T-cell (primary cell): ENCODE measurements around the gene NRXN2. TPM values are rescaled to one million over a fixed set of nuclear protein-coding genes. Genes with fewer than 3 reads are reported as not detected.
"Not testable (repeated sequence)": the region's sequence is repeated elsewhere in the genome, so short reads cannot be mapped to it uniquely, and the experiment has no call there.

Experiments
- ATAC-seq, 4 experiments: fragments of 200-7000 bp in 3 of 4; fragments of 150-1000 bp in 1 of 4; cut with Tn5 transposase; replicated peaks in 1 of 4; 1 replicate in 3 of 4; 2 replicates in 1 of 4; pipeline ENCODE4 v1.10.0; 2021; ENCODE audit warnings: moderate library complexity in 3 of 4, mild to moderate bottlenecking in 2 of 4, moderate number of reproducible peaks in 1 of 4
- CTCF ChIA-PET, 2 donors: fragments of 300-600 bp; sonication (Branson Sonifier 250); formaldehyde crosslinking; loops; one replicate each; lab custom pipeline; 2022; ENCODE audit warnings: antibody characterized with exemption in 2 of 2; lab: Charles Lee
- POLR2A ChIA-PET, 2 donors: fragments of 300-600 bp; sonication (Branson Sonifier 250); formaldehyde crosslinking; loops; one replicate each; lab custom pipeline; 2022; ENCODE audit warnings: antibody characterized with exemption in 2 of 2; lab: Charles Lee
- DNase-seq, 35 experiments: peaks; one replicate each; pipeline versions ENCODE4 v3.0.0 to v3.0.0-alpha.2; 2013 to 2023
- H3K27ac ChIP-seq: one replicate; pipeline ENCODE4 v1.5.1; 2013; ENCODE audit warnings: low read length
- H3K27me3 ChIP-seq, 2 experiments: replicated peaks in 1 of 2; 1 replicate in 1 of 2; 2 replicates in 1 of 2; pipeline versions ENCODE4 v1.6.1 to v1.7.0; 2013; ENCODE audit warnings: low read length in 1 of 2, mixed read lengths in 1 of 2; ENCODE audit not compliant: control insufficient read depth in 2 of 2, insufficient read depth in 2 of 2; ENCODE audit errors: extremely low read depth in 1 of 2
- H3K36me3 ChIP-seq, 2 donors: 1 replicate in 1 of 2; 2 replicates in 1 of 2; pipeline versions ENCODE4 v1.6.1 to v1.7.0; 2013; ENCODE audit warnings: low read length in 1 of 2; ENCODE audit not compliant: control insufficient read depth in 2 of 2, insufficient read depth in 1 of 2; ENCODE audit errors: extremely low read depth in 1 of 2
- H3K4me1 ChIP-seq, 2 experiments: 1 replicate in 1 of 2; 2 replicates in 1 of 2; pipeline versions ENCODE4 v1.6.1 to v1.7.0; 2013; ENCODE audit warnings: low read length in 2 of 2, mixed read lengths in 1 of 2; ENCODE audit not compliant: insufficient read depth in 2 of 2, control insufficient read depth in 1 of 2; ENCODE audit errors: extremely low read depth in 1 of 2
- H3K4me3 ChIP-seq, 2 donors: 1 replicate in 1 of 2; 2 replicates in 1 of 2; pipeline versions ENCODE4 v1.5.1 to v1.7.0; 2013; ENCODE audit warnings: mild to moderate bottlenecking in 2 of 2, low read length in 1 of 2, moderate library complexity in 1 of 2; ENCODE audit not compliant: control insufficient read depth in 1 of 2; ENCODE audit errors: extremely low read depth in 1 of 2
- H3K9me3 ChIP-seq: 2 replicates; pipeline ENCODE4 v1.7.0; 2013
- H3K27ac Mint-ChIP-seq, 2 donors: one replicate each; pipeline ENCODE4 v1.8.0; 2020 to 2021; ENCODE audit warnings: mild to moderate bottlenecking in 2 of 2, mixed read lengths in 2 of 2
- H3K27me3 Mint-ChIP-seq, 2 donors: one replicate each; pipeline ENCODE4 v1.8.0; 2021 to 2022; ENCODE audit warnings: mixed read lengths in 2 of 2
- H3K36me3 Mint-ChIP-seq: one replicate; pipeline ENCODE4 v1.8.0; 2021; ENCODE audit warnings: mixed read lengths
- H3K4me1 Mint-ChIP-seq, 3 donors: one replicate each; pipeline ENCODE4 v1.8.0; 2020 to 2022; ENCODE audit warnings: mixed read lengths in 3 of 3, mild to moderate bottlenecking in 1 of 3
- H3K4me3 Mint-ChIP-seq, 3 donors: one replicate each; pipeline ENCODE4 v1.8.0; 2020 to 2022; ENCODE audit warnings: mild to moderate bottlenecking in 3 of 3, mixed read lengths in 3 of 3, moderate library complexity in 3 of 3
- H3K9me3 Mint-ChIP-seq, 3 donors: one replicate each; pipeline ENCODE4 v1.8.0; 2020 to 2022; ENCODE audit warnings: mixed read lengths in 3 of 3
- WGBS: methylation state at CpG from one replicate; pipeline ENCODE4 v1.1.5; 2013; ENCODE audit warnings: missing lambda C conversion rate; ENCODE audit not compliant: insufficient coverage; 5-methylcytosine and 5-hydroxymethylcytosine counted together
- total RNA-seq, 35 experiments: library from RNA in 6 of 35; stranded (reverse) in 6 of 35; fragments of 120-200 nt in 1 of 35; gene quantifications; one replicate each; pipeline versions ENCODE4 v1.2.1 to v1.2.4 and lab custom pipeline; 2013 to 2026

NRXN2 gene
- total RNA-seq, 5 donors from 2014 or later (not counting 1 experiment from before 2014, with no cell fraction given), result 0.43 to 0.70 (median 0.47) TPM; not detected in 2

- Mint-ChIP-seq H3K9me3 (no peaks in the 10 kb centered on the region), H3K4me1 (peaks cover 0 to 5% (median 0%) of the 10 kb centered on the region in 3 donors), H3K4me3 (no peak overlapping the region), H3K27ac (no peak overlapping the region), H3K36me3 (no peaks in the 10 kb centered on the region), H3K27me3 (peaks cover 31 to 47% of the 10 kb centered on the region in 2 donors)
- Histone ChIP-seq H3K36me3 (no peaks in the 10 kb centered on the region), H3K4me1 (no peaks in the 10 kb centered on the region), H3K27me3 (peaks cover 3 to 27% of the 10 kb centered on the region in 2 experiments), H3K27ac (no peak overlapping the region), H3K4me3 (no peak overlapping the region), H3K9me3 (no peaks in the 10 kb centered on the region)
- WGBS, result 74% methylated on average over 2 of the region's 2 CpGs
- ChIA-PET CTCF (interaction anchor here in 1 of 2 donors (0.7 kb wide), 1 partner anchor 9 kb away, joined by 7 read pairs; no protein-coding TSS in a partner anchor), POLR2A (no interaction called here)
- no peak for ATAC-seq
- no peak for DNase-seq
Observed at GRCh38 chr11:64705501-64705900, 17.5 kb downstream of the NRXN2 start.

GRCh38 chr11:64703048-64703447, 19.9 kb downstream of the NRXN2 start:
- Histone ChIP-seq H3K9me3 (no peaks in the 10 kb centered on the region), H3K36me3 (no peaks in the 10 kb centered on the region), H3K27ac (no peak overlapping the region), H3K4me1 (no peaks in the 10 kb centered on the region), H3K4me3 (no peak overlapping the region), H3K27me3 (peaks cover 2 to 14% of the 10 kb centered on the region in 2 experiments)
- ChIA-PET CTCF (interaction anchor here in 1 of 2 donors (0.6 to 1.1 kb wide), 4 partner anchors 10 to 39 kb away, joined by 3 to 4 read pairs (median 3); no protein-coding TSS in a partner anchor), POLR2A (interaction anchor here in 1 of 2 donors (0.7 kb wide), 1 partner anchor 12 kb away, joined by 5 read pairs; no protein-coding TSS in a partner anchor)
- DNase-seq, result no peak
- Mint-ChIP-seq H3K9me3 (no peaks in the 10 kb centered on the region), H3K27ac (no peak overlapping the region), H3K4me1 (peaks cover 0 to 5% (median 0%) of the 10 kb centered on the region in 3 donors), H3K36me3 (no peaks in the 10 kb centered on the region), H3K27me3 (peaks cover 16 to 27% of the 10 kb centered on the region in 2 donors), H3K4me3 (no peak overlapping the region)
- no peak for ATAC-seq
- WGBS, result no CpG with 5 or more reads among the region's 2 CpGs

DNA sequence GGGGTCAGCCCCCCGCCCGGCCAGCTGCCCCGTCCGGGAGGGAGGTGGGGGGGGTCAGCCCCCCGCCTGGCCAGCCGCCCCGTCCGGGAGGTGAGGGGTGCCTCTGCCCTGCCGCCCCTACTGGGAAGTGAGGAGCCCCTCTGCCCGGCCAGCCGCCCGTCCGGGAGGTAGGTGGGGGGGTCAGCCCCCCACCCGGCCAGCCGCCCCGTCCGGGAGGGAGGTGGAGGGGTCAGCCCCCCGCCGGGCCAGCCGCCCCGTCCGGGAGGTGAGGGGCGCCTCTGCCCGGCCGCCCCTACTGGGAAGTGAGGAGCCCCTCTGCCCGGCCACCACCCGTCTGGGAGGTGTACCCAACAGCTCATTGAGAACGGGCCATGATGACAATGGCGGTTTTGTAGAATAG, 21.0 kb downstream of the NRXN2 start:
- H3K4me1 Mint-ChIP-seq, DNase-seq, H3K27ac ChIP-seq, POLR2A ChIA-PET, H3K9me3 Mint-ChIP-seq, H3K9me3 ChIP-seq, H3K36me3 Mint-ChIP-seq, H3K4me1 ChIP-seq, H3K27ac Mint-ChIP-seq, H3K36me3 ChIP-seq, ATAC-seq, CTCF ChIA-PET, H3K4me3 Mint-ChIP-seq, H3K4me3 ChIP-seq: not testable (repeated sequence)
- peaks cover 15 to 20% of the 10 kb centered on the region in 2 donors for H3K27me3 Mint-ChIP-seq
- 98% methylated on average over 9 of the region's 29 CpGs for WGBS
- peaks cover 2 to 17% of the 10 kb centered on the region in 2 experiments for H3K27me3 ChIP-seq

DNA sequence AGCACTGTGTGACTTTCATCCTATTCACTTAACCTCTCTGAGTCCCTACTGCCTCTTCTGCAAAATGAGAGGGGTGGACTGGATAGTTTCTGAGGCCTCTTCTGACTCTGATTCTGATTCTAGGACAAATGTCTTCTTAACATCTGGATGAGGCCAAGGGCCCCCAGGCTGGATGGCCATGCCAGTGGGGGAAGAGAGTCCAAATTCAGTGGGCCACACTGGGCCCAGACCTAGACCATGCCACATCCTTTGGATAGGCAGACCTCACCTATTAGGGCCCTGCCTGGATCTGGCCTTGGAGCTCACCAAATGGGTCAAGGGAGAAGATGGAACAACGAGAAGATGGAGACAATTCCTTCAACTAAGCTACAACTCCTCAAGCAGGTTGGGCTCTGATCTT, 24.6 kb downstream of the NRXN2 start:
- H3K27me3 ChIP-seq, result peaks cover 0 to 44% of the 10 kb centered on the region in 2 experiments
- H3K36me3 ChIP-seq, result no peaks in the 10 kb centered on the region
- no CpG with 5 or more reads among the region's 1 CpG for WGBS
- no peak overlapping the region for H3K27ac ChIP-seq
- H3K27me3 Mint-ChIP-seq, result peaks cover 24 to 32% of the 10 kb centered on the region in 2 donors
- no peak for DNase-seq
- no peak overlapping the region for H3K4me3 Mint-ChIP-seq
- no peak overlapping the region for H3K4me3 ChIP-seq
- peaks cover 0 to 7% (median 2%) of the 10 kb centered on the region in 3 donors for H3K4me1 Mint-ChIP-seq
- ChIA-PET POLR2A (no interaction called here), CTCF (no interaction called here)
- H3K9me3 ChIP-seq, result no peaks in the 10 kb centered on the region
- H3K4me1 ChIP-seq, result no peaks in the 10 kb centered on the region
- H3K9me3 Mint-ChIP-seq, result no peaks in the 10 kb centered on the region
- no peak overlapping the region for H3K27ac Mint-ChIP-seq
- no peaks in the 10 kb centered on the region for H3K36me3 Mint-ChIP-seq
- no peak for ATAC-seq

GRCh38 chr11:64697663-64698375, 25.2 kb downstream of the NRXN2 start:
- no peaks in the 10 kb centered on the region for H3K9me3 ChIP-seq
- Mint-ChIP-seq H3K4me3 (no peak overlapping the region), H3K4me1 (peaks cover 3 to 13% (median 6%) of the 10 kb centered on the region in 3 donors), H3K27me3 (peaks cover 30 to 34% of the 10 kb centered on the region in 2 donors), H3K9me3 (no peaks in the 10 kb centered on the region), H3K27ac (no peak overlapping the region), H3K36me3 (no peaks in the 10 kb centered on the region)
- DNase-seq (no peak), ATAC-seq (no peak)
- H3K36me3 ChIP-seq, result no peaks in the 10 kb centered on the region
- WGBS, result 63% methylated on average over 3 of the region's 7 CpGs
- CTCF ChIA-PET, result interaction anchor here in 1 of 2 donors (1.0 kb wide), 1 partner anchor 9 kb away, joined by 4 read pairs; no protein-coding TSS in a partner anchor
- H3K27me3 ChIP-seq, result peaks cover 0 to 49% of the 10 kb centered on the region in 2 experiments
- no peak overlapping the region for H3K4me3 ChIP-seq
- H3K27ac ChIP-seq, result no peak overlapping the region
- H3K4me1 ChIP-seq, result peaks cover 0 to 1% of the 10 kb centered on the region in 2 experiments
- POLR2A ChIA-PET, result no interaction called here

DNA sequence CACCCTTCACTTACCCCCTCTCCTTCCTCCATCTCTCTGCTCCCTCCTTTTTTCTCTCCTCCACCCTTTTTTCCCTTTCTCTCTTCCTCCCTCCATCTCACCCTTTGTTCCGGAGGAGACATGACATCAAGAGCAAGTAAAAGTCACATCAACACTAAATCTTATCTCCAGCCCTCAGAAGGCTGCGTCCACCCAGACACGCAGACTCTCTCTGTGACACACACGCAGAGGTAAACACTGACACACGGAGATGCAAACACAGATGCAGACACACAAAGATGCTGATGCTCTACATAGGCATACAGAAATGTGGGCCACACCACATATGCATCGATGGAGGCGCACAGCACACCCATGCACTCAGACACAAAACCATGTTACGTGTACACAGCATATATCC, 27.0 kb downstream of the NRXN2 start:
- Histone ChIP-seq H3K36me3 (no peaks in the 10 kb centered on the region), H3K27ac (no peak overlapping the region), H3K9me3 (no peaks in the 10 kb centered on the region), H3K27me3 (peaks cover 0 to 62% of the 10 kb centered on the region in 2 experiments), H3K4me1 (peaks cover 0 to 4% of the 10 kb centered on the region in 2 experiments), H3K4me3 (no peak overlapping the region)
- Mint-ChIP-seq H3K27me3 (peaks cover 41% of the 10 kb centered on the region in 2 donors), H3K27ac (no peak overlapping the region), H3K4me1 (peaks cover 9 to 22% (median 11%) of the 10 kb centered on the region in 3 donors), H3K36me3 (no peaks in the 10 kb centered on the region), H3K9me3 (no peaks in the 10 kb centered on the region), H3K4me3 (no peak overlapping the region)
- DNase-seq, result no peak
- no peak for ATAC-seq
- ChIA-PET POLR2A (no interaction called here), CTCF (interaction anchor here in 1 of 2 donors (0.6 kb wide), 1 partner anchor 9 kb away, joined by 7 read pairs; no protein-coding TSS in a partner anchor)
- WGBS, result 93% methylated on average over 5 of the region's 8 CpGs
